AG08395 (cell line): ENCODE results near the gene ZGLP1.
"Not testable (repeated sequence)": the region's sequence is repeated elsewhere in the genome, so short reads cannot be mapped to it uniquely, and the experiment has no call there.

Experiments
- DNase-seq: peaks from one replicate; pipeline ENCODE4 v3.0.0; 2012; ENCODE audit warnings: mixed read lengths, low spot score

The ZGLP1 gene

GRCh38 chr19:10309423-10309822 is at the start of gene ZGLP1:
ZGLP1 (minus strand) TSS chr19:10309815.
- no peak for DNase-seq

- no peak for DNase-seq
These were observed 46.8 kb upstream of the ZGLP1 start for GRCh38 chr19:10356431-10356830.

GRCh38 chr19:10353793-10354391 is 44.3 kb upstream of the ZGLP1 start:
- no peak for DNase-seq

- DNase-seq = no peak
These were observed 43.4 kb upstream of the ZGLP1 start for GRCh38 chr19:10352764-10353671.

GRCh38 chr19:10346509-10346908 is 36.9 kb upstream of the ZGLP1 start:
- no peak for DNase-seq

- DNase-seq = no peak
These were observed 35.2 kb upstream of the ZGLP1 start for GRCh38 chr19:10344780-10345179.

- no peak for DNase-seq
These were observed 33.9 kb upstream of the ZGLP1 start for GRCh38 chr19:10343495-10343894.

GRCh38 chr19:10339977-10340376 is 30.4 kb upstream of the ZGLP1 start:
- DNase-seq = no peak

GRCh38 chr19:10339380-10339960 is 29.9 kb upstream of the ZGLP1 start, which contains the start of gene ICAM3:
ICAM3 (minus strand) TSS chr19:10339624; CDS start chr19:10339614, 10 bp downstream.
- no peak for DNase-seq

- DNase-seq = no peak
These were observed 29.3 kb upstream of the ZGLP1 start for GRCh38 chr19:10338940-10339339.

- DNase-seq = not testable (repeated sequence)
These were observed 27.1 kb upstream of the ZGLP1 start for GRCh38 chr19:10336725-10337124.

GRCh38 chr19:10335352-10335985 is 25.9 kb upstream of the ZGLP1 start:
- no peak for DNase-seq

GRCh38 chr19:10334588-10335351 is 25.2 kb upstream of the ZGLP1 start:
- DNase-seq = peak; percentile 94

GRCh38 chr19:10333758-10334587 is 24.4 kb upstream of the ZGLP1 start:
- DNase-seq = no peak

- peak; percentile 99 for DNase-seq
These were observed 23.5 kb upstream of the ZGLP1 start, which contains the start of gene RAVER1 for GRCh38 chr19:10332965-10333757. RAVER1 (minus strand) TSS chr19:10333529; CDS start chr19:10333507, 22 bp downstream.

GRCh38 chr19:10332158-10332964 is 22.7 kb upstream of the ZGLP1 start:
- no peak for DNase-seq

- DNase-seq = no peak
These were observed 19.9 kb upstream of the ZGLP1 start for GRCh38 chr19:10329555-10329954.

GRCh38 chr19:10328558-10329429 is 19.2 kb upstream of the ZGLP1 start:
- no peak for DNase-seq
